LHCN-M2 (cell line): ENCODE measurements around the gene KRCC1. TPM values are rescaled to one million over a fixed set of nuclear protein-coding genes. Genes with fewer than 3 reads are reported as not detected.
"Not testable (repeated sequence)": the region's sequence is repeated elsewhere in the genome, so short reads cannot be mapped to it uniquely, and the experiment has no call there.

Source experiments
- DNase-seq: peaks from one replicate; pipeline ENCODE4 v3.0.0-alpha.2; 2012; ENCODE audit warnings: low read depth
- total RNA-seq: library from RNA; depleted of rRNA; stranded (reverse); fragments of >200 nt; gene quantifications from 2 replicates; pipeline ENCODE4 v1.2.3, GENCODE V29; 2014

KRCC1 gene
- total RNA-seq, 1 experiment from 2014 or later, result 33.9 TPM

DNA sequence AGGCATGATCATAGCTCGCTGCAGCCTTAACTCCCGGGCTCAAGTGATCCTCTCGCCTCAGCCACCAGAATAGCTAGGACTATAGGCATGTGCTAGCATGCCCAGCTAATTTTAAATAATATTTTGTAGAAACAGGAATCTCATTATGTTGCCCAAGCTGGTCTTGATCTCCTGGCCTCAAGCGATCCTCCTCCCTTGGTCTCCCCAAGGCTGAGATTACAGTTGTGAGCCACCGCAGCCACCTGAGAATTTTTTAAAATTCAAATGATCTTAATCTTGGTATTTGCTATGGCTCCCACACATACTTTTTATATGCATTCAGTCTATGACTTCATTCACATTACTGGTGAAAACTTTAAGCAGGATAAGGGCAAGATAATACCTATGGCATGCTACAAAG, 13.1 kb downstream of the KRCC1 start:
- DNase-seq, result no peak

DNA sequence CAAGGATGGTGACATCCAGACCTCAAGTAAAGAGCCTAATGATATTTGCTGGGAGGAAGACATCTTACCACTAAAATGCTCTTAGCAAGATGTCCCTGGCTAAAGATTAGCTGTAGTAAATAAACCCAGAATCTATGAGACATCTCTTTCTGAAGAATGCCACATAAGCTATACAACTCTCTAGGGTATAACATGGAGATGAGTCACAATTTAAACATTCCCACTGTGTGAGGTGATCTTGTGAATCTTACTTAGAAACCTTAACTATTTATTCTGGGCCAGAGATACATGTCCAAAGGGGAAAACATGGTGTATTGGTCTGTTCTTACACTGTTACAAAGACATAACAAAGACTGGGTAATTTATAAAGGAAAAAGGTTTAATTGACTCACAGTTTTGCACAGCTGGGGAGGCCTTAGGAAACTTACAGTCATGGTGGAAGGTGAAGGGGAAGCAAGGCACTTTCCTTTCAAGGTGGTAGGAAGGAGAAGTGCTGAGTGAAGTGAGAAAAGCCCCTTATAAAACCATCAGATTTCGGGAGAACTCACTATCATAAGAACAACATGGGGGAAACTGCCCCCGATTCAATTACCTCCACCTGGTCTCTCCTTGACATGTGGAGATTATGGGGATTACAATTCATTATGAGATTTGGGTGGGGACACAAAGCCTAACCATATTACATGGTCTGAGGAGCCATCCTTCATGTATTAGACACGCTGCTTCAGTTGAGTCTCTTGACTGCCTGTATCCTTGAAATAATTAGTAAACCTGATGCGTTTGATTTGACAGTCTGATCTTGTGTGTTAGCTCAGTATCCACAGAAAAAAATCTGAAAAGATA, 17.1 kb downstream of the KRCC1 start:
- peak; percentile 97 for DNase-seq

- no peak for DNase-seq
These were observed 19.0 kb downstream of the KRCC1 start for GRCh38 chr2:88036606-88037005.

DNA sequence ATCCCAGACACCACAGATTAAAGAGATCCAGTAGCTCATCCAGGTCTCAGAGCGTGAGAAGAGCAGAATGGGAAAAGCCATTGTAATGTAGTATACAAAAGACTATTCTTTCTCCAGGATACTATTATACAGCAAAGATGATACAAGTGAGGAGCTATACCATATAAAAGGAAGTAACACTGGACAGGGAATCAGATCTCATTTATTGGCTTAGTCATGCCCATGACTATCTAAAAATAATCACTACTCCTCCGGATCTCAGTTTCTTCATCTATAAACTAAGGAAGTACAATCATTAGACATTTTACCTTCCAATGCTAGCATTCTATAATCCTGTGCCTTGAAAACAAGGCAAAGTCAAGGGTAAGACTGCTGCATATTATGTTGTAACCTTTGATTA, 19.4 kb downstream of the KRCC1 start:
- no peak for DNase-seq

DNA sequence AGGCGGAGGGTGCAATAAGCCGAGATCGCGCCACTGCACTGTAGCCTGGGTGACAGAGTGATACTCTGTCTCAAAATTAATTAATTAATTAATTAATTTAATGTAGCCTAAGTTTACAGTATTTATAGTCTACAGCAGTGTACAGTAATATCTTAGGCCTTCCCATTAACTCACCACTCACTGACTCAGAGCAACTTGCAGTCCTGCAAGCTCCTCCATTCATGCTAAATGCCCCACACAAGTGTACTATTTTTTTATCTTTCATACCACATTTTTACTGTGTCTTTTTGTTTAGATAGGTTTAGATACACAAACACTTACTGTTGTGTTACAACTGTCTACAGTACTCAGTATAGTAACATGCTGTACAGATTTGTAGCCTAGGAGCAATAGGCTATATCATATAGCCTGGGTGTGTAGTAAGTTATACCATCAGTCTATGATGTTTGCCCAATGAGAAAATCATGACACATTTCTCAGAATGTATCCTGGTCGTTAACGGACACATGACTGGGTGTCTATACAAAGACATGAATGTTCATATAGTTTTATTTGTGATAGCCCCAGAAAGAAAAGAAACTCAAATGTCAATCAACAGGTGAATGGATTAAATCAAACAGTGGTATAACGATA, 23.4 kb downstream of the KRCC1 start:
- no peak for DNase-seq

DNA sequence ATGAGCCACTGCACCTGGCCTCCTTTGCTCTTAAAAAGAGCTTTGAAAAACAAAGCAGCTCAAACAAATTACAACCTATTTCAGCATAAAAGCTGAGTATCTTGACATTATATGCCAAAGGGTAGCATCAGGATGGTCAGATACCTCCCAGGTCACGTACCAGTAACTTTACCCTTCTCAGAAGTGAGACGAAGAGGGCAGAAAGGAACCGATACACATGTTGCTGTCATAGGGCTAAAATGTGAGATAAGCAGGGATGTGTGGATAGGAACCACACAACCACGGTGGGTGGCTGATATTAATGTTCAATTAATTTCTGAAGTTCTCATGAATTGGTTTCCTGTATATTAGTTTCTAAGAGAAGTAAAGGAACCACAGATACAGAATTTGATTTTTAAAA, 26.7 kb downstream of the KRCC1 start:
- DNase-seq, result no peak

GRCh38 chr2:88027697-88028389, 27.7 kb downstream of the KRCC1 start:
- no peak for DNase-seq

GRCh38 chr2:88024509-88024908, 31.1 kb downstream of the KRCC1 start:
- DNase-seq, result no peak

DNA sequence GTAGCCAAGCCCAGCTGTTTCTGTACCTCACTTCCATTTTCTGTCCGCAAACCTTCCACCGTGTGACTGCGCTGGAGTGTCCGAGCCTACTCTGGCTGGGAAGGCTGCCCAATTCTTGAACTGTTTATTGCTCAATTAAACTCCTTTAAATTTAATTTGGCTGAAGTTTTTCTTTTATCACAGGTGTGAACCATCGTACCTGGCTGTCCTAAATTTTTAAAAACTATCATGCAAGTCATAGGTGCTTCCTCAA, 33.0 kb downstream of the KRCC1 start:
- no peak for DNase-seq

DNA sequence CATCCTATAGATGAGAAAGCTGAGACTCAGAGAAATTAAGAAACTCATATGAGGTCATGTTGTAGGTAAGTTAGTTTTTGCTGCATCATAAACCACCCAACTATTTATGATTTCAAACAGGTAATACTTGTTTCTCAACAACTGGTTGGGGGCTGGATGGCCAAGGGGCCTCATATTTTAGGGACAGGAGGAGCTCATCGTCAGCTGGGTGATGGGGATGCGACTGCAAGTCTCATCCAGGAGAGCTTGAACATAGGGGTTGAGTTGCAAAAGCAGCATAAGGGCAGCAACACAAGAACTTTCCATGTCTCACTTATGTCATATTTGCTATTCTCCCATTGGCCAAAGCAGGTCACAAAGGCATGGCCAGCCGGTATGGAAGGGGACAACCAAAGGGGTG, 35.6 kb downstream of the KRCC1 start:
- DNase-seq, result no peak

DNA sequence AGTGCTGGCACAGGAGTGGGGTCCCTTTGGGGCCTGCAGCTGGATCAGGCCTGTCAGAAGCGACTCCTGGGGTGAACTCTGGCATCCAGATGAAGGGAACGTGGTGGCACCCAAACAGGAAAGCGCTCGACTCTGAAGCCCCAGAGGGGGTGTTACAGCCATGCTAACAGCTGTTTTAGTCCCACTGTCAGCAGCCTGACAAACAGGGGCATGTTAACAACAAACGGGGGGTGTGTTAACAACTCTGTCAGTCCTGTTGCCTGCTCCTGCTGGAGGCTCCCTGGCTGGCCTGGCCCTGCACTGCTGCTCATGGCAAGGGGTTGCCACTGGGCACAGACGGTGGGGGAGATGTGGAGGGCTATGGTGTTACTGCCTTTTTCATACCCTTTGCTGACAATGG, 36.7 kb downstream of the KRCC1 start:
- DNase-seq, result no peak

DNA sequence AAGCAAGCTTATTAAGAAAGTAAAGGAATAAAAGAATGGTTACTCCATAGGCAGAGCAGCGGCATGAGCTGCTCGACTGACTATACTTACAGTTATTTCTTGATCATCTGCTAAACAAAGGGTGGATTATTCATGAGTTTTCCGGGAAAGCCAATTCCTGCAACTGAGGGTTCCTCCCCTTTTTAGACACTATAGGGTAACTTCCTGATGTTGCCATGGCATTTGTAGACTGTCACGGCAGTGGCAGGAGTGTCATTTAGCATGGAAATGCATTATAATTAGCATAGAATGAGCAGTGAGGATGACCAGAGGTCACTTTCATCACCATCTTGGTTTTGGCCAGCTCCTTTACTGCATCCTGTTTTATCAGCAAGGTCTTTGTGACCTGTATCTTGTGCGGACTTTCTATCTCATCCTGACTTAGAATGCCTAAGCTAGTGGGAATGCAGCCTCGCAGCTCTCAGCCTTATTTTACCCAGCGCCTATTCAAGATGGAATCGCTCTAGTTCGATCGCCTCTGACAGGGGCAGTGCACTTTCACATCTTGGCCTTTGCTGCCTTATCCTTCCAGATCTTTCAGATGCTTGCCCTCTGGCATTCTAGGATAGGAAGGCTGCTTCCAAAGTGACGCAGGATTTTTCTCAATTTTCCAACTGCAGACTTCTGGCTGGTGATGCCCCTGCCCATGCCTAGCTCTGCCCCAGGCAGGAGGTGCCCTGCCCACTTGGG, 37.3 kb downstream of the KRCC1 start:
- DNase-seq, result not testable (repeated sequence)

GRCh38 chr2:88017780-88018038, 37.9 kb downstream of the KRCC1 start:
- DNase-seq, result not testable (repeated sequence)

- no peak for DNase-seq
These were observed 38.4 kb downstream of the KRCC1 start for GRCh38 chr2:88016960-88017779.

DNA sequence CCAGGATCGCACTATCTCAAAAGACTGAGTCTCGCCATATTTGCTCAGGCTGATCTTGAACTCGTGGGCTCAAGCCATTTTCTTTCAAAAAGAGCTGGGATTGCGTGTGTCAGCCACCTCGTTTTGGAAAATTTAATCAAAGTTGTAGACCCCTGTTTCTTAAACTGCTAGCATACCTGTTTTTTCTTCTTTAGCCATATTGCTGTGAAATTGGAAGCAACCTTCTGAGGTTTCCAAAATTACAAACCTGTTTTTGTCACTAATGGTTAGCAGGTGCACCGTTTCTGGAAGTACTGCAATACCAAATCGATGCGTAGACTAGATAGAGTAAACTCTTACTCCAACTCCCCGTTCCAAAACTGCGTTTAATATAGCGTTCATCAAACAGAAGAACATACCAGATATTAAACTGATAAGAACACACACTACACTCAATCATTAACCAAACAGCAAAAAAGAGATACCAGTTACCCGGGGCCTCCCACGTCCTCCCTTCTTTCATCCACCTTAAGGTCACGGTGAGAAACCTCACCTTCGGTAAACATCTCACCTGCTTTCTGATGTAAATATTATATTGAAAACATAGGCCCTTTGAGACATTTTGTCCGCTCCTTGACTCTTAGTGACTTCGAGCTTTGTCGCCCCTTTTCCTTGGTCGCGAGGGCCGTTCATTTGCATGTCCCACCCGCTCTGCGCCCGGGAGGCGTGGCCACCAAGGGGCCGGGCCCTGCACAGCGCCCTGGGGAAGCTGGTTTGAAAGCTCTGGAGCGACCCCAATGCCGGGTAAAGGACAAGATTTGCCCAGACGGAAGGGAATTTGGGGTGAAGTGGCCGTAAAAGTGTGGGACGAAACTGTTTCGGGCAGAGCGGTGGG, 39.3 kb downstream of the KRCC1 start, which contains the start of gene RNU2-63P:
RNU2-63P (minus strand) TSS at position 462 of the 874 bp plus-strand sequence.
- DNase-seq, result peak; percentile 91

DNA sequence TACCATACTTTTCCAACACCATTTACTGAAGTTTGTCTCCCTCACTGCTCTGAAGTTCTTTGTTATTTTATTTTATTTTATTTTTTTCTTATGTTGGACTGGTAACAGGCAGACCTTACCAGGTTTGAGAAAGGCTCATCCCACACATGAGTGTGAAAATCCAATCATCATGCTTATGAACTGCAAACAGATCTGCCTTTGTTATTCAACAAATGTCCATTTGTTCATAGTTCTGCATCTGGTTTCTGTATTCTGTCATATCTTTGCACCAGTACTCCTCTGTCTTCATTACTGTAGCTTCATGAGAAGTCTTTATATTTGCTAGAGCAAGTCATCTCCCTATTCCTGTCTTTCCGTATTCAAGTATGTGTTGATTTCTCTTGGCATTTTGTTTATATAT, 44.6 kb downstream of the KRCC1 start:
- no peak for DNase-seq

GRCh38 chr2:88010136-88010535, 45.4 kb downstream of the KRCC1 start:
- no peak for DNase-seq

- no peak for DNase-seq
These were observed 48.6 kb downstream of the KRCC1 start for GRCh38 chr2:88006912-88007439.

- DNase-seq, result no peak
These were observed 49.8 kb downstream of the KRCC1 start for GRCh38 chr2:88005776-88006175.

DNA sequence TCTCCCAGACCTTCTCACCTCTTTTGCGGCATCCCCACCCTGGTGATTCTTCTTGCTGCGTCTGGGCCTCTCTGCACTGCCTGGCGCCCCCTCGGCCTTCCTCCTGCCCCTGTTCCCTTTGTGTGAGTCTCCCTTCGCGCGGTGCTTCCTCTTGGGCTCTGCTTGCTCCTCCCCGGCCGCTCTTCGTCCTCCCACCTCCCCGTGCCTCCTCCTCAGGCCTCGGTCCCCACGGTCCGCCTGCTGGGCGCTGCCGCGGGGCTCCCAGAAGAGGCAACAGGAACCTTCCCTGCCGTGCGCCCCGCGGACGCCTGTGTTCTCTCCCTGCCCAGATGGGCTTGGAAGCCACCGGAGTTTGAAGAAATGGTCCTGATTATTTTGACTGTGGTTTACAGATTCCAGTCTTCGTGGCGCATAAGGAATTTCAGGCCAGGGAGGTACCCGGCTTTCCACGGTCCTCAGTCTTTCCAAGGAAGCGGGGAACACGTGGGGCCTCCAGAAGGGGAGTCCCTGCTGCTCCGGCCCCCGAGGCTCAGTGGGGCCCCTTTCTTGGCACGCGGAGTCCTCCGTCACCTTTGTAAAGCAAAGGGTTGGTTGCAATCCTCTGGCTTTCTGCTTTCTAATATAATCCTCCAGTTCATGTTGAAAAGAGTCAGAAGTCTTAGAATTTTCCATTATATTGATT, 52.4 kb downstream of the KRCC1 start:
- no peak for DNase-seq
